ENCODE results near the gene TMEM187. TPM values are rescaled to one million over a fixed set of nuclear protein-coding genes. Genes with fewer than 3 reads are reported as not detected.

The TMEM187 gene
- total and polyA plus RNA-seq, 10 of the 15 experiments (the other 5 are each of a cell fraction or from before 2014, with no cell fraction given) = 0.45 to 8.5 (median 4.1) TPM

DNA sequence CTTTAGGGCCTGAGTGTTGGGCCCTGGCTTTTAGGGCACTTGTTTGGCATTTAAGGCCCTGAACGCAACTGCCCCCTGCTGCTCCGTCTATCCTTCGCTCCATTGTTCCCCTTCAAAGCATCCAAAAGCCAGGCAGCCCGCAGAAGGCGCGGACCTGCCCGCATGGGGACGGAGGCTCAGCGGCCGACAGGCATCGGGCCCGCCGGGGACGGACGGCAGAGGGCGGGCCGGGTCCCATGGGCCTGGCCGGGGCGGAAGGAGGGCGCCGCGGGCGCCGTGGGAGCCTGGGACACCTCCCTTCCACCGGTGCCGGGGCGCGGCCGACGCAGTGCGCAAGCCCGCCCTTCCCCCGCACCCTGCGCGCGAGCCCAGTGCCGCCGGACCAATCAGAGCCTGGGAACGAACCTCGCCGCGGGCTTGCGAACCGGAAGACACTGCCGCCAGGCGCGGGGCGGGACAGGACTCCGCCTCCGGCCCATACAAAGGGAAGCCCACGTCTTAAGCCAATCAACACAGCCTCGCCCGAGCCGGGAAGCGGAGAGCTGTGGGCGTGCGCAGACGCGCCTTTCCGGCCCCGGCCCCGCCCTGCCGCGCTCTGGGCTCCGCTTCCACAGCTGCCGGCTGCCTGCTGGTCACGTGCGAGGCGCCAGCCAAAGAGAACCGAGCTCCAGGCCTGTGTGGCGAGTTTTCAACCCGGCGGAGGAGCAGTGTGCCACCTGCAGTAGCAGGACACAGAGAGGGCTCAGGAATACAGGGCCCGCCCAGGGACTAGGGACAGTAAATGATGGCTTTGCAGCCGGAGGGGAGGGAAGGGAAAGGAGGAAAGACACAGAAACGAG, 44.4 kb upstream of the TMEM187 start (continued):
- TF ChIP-seq PRDM15 (CRISPR knock-in tag; IDR thresholded peaks at IDR 0.05) (no peak), JUNB (IDR thresholded peaks at IDR 0.05) (no peak), MEF2B (IDR thresholded peaks at IDR 0.05; ENCODE audit: partially characterized antibody, poor library complexity, severe bottlenecking) (no peak), TBL1XR1 (IDR thresholded peaks at IDR 0.05; ENCODE audit: low read depth, low read length) (peak; percentile 13; the same call in 1 of the 2 replicates), NFYA (IDR thresholded peaks at IDR 0.05; ENCODE audit: borderline replicate concordance, low read depth, low read length) (no peak), BHLHE40 (IDR thresholded peaks at IDR 0.05; ENCODE audit: borderline replicate concordance in 1 of 2, low read depth in 2 of 2, low read length in 1 of 2) (peak; percentile 84 to 94), CHD2 (IDR thresholded peaks at IDR 0.05; ENCODE audit: borderline replicate concordance, low read depth, low read length) (peak; percentile 53), RUNX3 (IDR thresholded peaks at IDR 0.05; ENCODE audit: low read length) (no peak; the same call in 1 of the 2 replicates), RAD51 (IDR thresholded peaks at IDR 0.05) (peak; percentile 79; the same call in 1 of the 2 replicates), CREB1 (IDR thresholded peaks at IDR 0.05; ENCODE audit: low read depth) (peak; percentile 34; the same call in 1 of the 2 replicates), PBX3 (IDR thresholded peaks at IDR 0.05; ENCODE audit: insufficient replicate concordance, low read depth, low read length) (no peak), EZH2 (IDR thresholded peaks at IDR 0.05; ENCODE audit: borderline replicate concordance, control insufficient read depth, low read depth, low read length) (no peak), SP1 (IDR thresholded peaks at IDR 0.05; ENCODE audit: low read depth, low read length) (peak; percentile 78)
- TF ChIP-seq, protein P1, sequence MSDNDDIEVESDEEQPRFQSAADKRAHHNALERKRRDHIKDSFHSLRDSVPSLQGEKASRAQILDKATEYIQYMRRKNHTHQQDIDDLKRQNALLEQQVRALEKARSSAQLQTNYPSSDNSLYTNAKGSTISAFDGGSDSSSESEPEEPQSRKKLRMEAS (IDR thresholded peaks at IDR 0.05; ENCODE audit: low read depth, low read length) = 0 out of 2 replicates have a peak, but pooled peaks have one; percentile 33
- TF ChIP-seq, protein P2, sequence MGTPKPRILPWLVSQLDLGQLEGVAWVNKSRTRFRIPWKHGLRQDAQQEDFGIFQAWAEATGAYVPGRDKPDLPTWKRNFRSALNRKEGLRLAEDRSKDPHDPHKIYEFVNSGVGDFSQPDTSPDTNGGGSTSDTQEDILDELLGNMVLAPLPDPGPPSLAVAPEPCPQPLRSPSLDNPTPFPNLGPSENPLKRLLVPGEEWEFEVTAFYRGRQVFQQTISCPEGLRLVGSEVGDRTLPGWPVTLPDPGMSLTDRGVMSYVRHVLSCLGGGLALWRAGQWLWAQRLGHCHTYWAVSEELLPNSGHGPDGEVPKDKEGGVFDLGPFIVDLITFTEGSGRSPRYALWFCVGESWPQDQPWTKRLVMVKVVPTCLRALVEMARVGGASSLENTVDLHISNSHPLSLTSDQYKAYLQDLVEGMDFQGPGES (IDR thresholded peaks at IDR 0.05) = no peak
- TF ChIP-seq, protein P3, sequence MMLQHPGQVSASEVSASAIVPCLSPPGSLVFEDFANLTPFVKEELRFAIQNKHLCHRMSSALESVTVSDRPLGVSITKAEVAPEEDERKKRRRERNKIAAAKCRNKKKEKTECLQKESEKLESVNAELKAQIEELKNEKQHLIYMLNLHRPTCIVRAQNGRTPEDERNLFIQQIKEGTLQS (IDR thresholded peaks at IDR 0.05; ENCODE audit: borderline replicate concordance, extremely low read depth, low read depth, low read length) = no peak
- TF ChIP-seq, protein P4, sequence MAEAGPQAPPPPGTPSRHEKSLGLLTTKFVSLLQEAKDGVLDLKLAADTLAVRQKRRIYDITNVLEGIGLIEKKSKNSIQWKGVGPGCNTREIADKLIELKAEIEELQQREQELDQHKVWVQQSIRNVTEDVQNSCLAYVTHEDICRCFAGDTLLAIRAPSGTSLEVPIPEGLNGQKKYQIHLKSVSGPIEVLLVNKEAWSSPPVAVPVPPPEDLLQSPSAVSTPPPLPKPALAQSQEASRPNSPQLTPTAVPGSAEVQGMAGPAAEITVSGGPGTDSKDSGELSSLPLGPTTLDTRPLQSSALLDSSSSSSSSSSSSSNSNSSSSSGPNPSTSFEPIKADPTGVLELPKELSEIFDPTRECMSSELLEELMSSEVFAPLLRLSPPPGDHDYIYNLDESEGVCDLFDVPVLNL (IDR thresholded peaks at IDR 0.05; ENCODE audit: low read depth, low read length) = peak; percentile 61; the same call in 1 of the 2 replicates
- TF ChIP-seq, protein P5, sequence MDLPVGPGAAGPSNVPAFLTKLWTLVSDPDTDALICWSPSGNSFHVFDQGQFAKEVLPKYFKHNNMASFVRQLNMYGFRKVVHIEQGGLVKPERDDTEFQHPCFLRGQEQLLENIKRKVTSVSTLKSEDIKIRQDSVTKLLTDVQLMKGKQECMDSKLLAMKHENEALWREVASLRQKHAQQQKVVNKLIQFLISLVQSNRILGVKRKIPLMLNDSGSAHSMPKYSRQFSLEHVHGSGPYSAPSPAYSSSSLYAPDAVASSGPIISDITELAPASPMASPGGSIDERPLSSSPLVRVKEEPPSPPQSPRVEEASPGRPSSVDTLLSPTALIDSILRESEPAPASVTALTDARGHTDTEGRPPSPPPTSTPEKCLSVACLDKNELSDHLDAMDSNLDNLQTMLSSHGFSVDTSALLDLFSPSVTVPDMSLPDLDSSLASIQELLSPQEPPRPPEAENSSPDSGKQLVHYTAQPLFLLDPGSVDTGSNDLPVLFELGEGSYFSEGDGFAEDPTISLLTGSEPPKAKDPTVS (IDR thresholded peaks at IDR 0.05; ENCODE audit: low read depth, low read length) = no peak

Measured in GM12878 (cell line).